Astrocyte of the spinal cord (primary cell): ENCODE results near the gene POU6F2.
"Not testable (repeated sequence)": the region's sequence is repeated elsewhere in the genome, so short reads cannot be mapped to it uniquely, and the experiment has no call there.

Experiments
- DNase-seq: peaks from one replicate; pipeline ENCODE4 v3.0.0; 2011; ENCODE audit warnings: low read depth, low spot score
- H3K4me3 ChIP-seq: 2 replicates; pipeline ENCODE4 v1.5.1; 2011; ENCODE audit warnings: low read depth, mild to moderate bottlenecking, low read length, moderate library complexity
- in situ Hi-C: cut with HindIII; loops from 2 replicates; pipeline ENCODE4 v1.10.0; 2017; ENCODE audit warnings: low sequenced_read_pairs
- TF ChIP-seq, protein P1 (sequence below): IDR thresholded peaks from 2 replicates; pipeline ENCODE4 v1.5.1; 2012; ENCODE audit warnings: low read depth, mild to moderate bottlenecking, low read length, inconsistent platforms

Gene POU6F2

DNA sequence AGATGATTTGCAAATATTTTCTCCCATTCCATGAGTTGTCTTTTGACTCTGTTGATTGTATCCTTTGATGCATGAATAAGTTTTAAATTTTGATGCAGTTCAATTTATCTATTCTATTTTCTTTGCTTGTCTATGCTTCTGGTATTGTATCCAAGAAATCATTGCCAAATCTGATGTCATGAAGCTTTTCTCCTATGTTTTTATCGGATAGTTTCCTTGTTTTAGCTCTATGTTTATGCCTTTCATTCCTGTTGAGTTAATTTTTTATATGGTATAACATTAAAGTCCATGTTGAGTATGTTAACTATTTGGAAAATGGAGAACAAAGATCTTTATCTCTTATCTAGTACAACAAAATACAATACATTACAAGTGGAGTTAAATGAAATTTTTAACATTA is 41.1 kb upstream of the POU6F2 start:
- TF ChIP-seq, protein P1, sequence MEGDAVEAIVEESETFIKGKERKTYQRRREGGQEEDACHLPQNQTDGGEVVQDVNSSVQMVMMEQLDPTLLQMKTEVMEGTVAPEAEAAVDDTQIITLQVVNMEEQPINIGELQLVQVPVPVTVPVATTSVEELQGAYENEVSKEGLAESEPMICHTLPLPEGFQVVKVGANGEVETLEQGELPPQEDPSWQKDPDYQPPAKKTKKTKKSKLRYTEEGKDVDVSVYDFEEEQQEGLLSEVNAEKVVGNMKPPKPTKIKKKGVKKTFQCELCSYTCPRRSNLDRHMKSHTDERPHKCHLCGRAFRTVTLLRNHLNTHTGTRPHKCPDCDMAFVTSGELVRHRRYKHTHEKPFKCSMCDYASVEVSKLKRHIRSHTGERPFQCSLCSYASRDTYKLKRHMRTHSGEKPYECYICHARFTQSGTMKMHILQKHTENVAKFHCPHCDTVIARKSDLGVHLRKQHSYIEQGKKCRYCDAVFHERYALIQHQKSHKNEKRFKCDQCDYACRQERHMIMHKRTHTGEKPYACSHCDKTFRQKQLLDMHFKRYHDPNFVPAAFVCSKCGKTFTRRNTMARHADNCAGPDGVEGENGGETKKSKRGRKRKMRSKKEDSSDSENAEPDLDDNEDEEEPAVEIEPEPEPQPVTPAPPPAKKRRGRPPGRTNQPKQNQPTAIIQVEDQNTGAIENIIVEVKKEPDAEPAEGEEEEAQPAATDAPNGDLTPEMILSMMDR, result no peak
- in situ Hi-C loops, result no loop called here
- no peak for DNase-seq
- H3K4me3 ChIP-seq, result no peak overlapping the region

DNA sequence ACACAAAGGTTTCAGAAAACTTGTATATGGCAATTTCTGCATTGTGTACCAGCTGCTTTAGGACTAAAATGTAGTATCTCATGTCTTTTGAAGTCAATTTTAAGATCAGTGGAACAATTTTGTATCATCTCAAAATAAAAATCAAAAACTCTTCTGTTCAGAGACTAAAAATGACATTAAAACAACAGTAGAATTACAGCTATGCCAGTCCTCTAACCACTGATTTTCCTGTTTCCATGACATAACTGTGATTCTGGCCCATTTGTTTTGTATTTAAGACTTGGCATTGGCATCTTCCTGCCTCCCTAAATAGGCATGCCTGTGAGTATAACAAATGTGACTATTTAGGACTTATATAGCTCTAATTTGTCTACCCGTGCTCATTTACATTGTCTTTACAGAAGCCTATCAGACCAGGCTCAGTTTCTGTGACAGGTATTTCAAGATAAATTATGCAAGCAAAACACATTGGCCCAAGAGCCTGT is 39.7 kb upstream of the POU6F2 start:
- DNase-seq, result no peak
- TF ChIP-seq, protein P1, result no peak
- H3K4me3 ChIP-seq, result no peak overlapping the region
- in situ Hi-C loops, result no loop called here

- in situ Hi-C loops, result no loop called here
- TF ChIP-seq, protein P1, result no peak
- no peak for DNase-seq
- H3K4me3 ChIP-seq, result no peak overlapping the region
Observed at GRCh38 chr7:38938589-38938988, 39.1 kb upstream of the POU6F2 start.

DNA sequence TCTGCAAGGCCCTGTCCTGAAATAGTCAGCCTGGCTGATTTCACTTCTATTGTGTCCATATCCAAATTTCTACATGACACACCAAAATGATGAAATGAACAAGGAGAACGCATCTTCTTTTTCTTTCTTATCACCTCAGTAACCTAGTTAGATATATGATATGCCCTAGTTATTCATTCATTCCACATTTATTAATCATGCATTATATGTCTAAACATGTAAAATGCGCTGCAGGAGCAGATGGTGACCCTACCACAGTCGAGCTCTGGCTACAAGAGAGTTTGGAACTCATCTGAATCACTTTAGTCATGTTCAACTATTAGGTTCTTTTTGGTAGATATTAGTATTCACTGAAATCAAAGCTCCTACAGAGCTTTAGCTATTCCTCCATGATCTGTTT is 36.9 kb upstream of the POU6F2 start:
- TF ChIP-seq, protein P1, result no peak
- DNase-seq, result no peak
- in situ Hi-C loops, result no loop called here

DNA sequence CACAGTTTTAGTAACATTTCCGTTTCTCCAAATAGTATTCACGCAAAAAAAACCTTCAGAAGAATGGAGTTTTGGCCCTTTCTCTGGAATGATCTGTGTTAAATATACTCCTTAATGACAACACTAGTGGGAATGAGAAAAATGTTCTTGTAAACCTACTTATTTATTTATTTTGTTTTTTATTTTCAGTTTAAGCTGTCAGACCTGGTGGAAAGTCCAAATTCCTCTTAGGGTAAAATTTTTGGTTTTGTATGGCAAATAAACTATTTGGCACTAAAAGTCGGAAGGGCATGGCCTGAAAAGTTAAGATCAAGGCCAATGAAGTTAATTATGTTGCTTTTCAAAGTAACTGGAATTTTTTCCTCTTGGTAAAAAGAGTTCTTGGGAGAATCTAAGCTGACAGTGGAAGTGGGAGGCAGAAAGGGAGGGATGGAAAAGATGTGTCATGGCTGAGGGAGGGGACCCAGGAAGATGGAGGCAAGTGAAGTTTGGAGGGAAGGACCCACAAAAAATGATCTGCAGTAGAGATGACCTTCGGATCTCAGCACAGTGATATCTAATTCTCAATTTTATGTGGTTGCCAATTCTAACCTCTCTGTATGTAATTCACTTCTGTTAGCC is 35.2 kb upstream of the POU6F2 start:
- H3K4me3 ChIP-seq, result no peak overlapping the region
- DNase-seq, result no peak
- in situ Hi-C loops, result no loop called here
- TF ChIP-seq, protein P1, result no peak

More for the DNA sequence above, 36.9 kb upstream of the POU6F2 start:
- no peak overlapping the region for H3K4me3 ChIP-seq

- in situ Hi-C loops, DNase-seq, H3K4me3 ChIP-seq: not testable (repeated sequence)
Observed at GRCh38 chr7:38947541-38947940, 30.2 kb upstream of the POU6F2 start.

GRCh38 chr7:38950309-38950708 is 27.4 kb upstream of the POU6F2 start:
- H3K4me3 ChIP-seq, result no peak overlapping the region
- no peak for DNase-seq

More at GRCh38 chr7:38950309-38950708, 27.4 kb upstream of the POU6F2 start:
- TF ChIP-seq, protein P1, result no peak
- in situ Hi-C loops, result no loop called here
